Prostate gland (tissue), 2 donors: ENCODE results near the gene KCMF1. TPM values are rescaled to one million over a fixed set of nuclear protein-coding genes. Genes with fewer than 3 reads are reported as not detected.
A peak's percentile ranks its signal among the peaks of the same experiment; 100 is the strongest.

ENCODE experiments used
- DNase-seq: peaks from one replicate; pipeline ENCODE4 v3.0.0-alpha.2; 2019; ENCODE audit warnings: low spot score
- H3K27ac ChIP-seq, 2 donors: fragments of 200-600 bp; sonication (generic); 2 replicates each; pipeline ENCODE4 v1.5.1; 2017 to 2019
- H3K27me3 ChIP-seq: fragments of 200-600 bp; sonication (generic); replicated peaks from 2 replicates; pipeline ENCODE4 v1.5.1; 2019; ENCODE audit not compliant: insufficient read depth
- H3K36me3 ChIP-seq, 2 donors: fragments of 200-600 bp; sonication (generic); 1 replicate in 1 of 2; 2 replicates in 1 of 2; pipeline versions ENCODE4 v1.5.1 to v1.8.1; 2017 to 2019
- H3K4me1 ChIP-seq: fragments of 200-600 bp; sonication (generic); replicated peaks from 2 replicates; pipeline ENCODE4 v1.5.1; 2019
- H3K4me3 ChIP-seq, 2 donors: fragments of 200-600 bp; sonication (generic); 2 replicates each; pipeline ENCODE4 v1.5.1; 2017 to 2019
- H3K9me3 ChIP-seq: fragments of 200-600 bp; sonication (generic); 2 replicates; pipeline ENCODE4 v1.5.1; 2017
- POLR2A ChIP-seq: fragments of 450-650 bp; IDR thresholded peaks from one replicate; pipeline ENCODE4 v1.6.1; 2016; ENCODE audit warnings: antibody characterized with exemption, mild to moderate bottlenecking
- POLR2AphosphoS5 ChIP-seq: sonication (generic); formaldehyde crosslinking; IDR thresholded peaks from one replicate; pipeline ENCODE4 v1.6.1; 2017; ENCODE audit warnings: antibody characterized with exemption
- WGBS: methylation state at CpG from one replicate; pipeline ENCODE4 v1.1.5; 2018; 5-methylcytosine and 5-hydroxymethylcytosine counted together
- intact Hi-C: fragments of 100-400 bp; cut with DNase I; formaldehyde crosslinking; loops from one replicate; pipeline ENCODE4 v1.14.2; 2022
- total RNA-seq, 2 donors: library from RNA; depleted of rRNA; stranded (reverse); fragments of >200 nt; gene quantifications; one replicate each; pipeline ENCODE4 v1.1.0, GENCODE V29; 2016
- TF ChIP-seq, protein P1 (sequence below), 4 experiments: fragments of 200-600 bp in 2 of 4; fragments of 450-650 bp in 2 of 4; sonication (generic) in 2 of 4; IDR thresholded peaks; 1 replicate in 3 of 4; 2 replicates in 1 of 4; pipeline ENCODE4 v1.5.1; 2016 to 2019; ENCODE audit warnings: antibody characterized with exemption in 4 of 4, mild to moderate bottlenecking in 2 of 4, moderate library complexity in 2 of 4

Gene KCMF1
- total RNA-seq, 2 donors from 2014 or later: 20.5 to 33.1 TPM

GRCh38 chr2:85017411-85018048 is 46.6 kb downstream of the KCMF1 start:
- 19% methylated on average over 5 of the region's 5 CpGs for WGBS
- H3K4me1 ChIP-seq: no peaks in the 10 kb centered on the region
- H3K4me3 ChIP-seq: no peak overlapping the region
- no peaks in the 10 kb centered on the region for H3K9me3 ChIP-seq
- intact Hi-C loops: no loop called here
- DNase-seq: no peak
- H3K36me3 ChIP-seq: no peaks in the 10 kb centered on the region
- H3K27ac ChIP-seq: no peak overlapping the region
- TF ChIP-seq, protein P1, sequence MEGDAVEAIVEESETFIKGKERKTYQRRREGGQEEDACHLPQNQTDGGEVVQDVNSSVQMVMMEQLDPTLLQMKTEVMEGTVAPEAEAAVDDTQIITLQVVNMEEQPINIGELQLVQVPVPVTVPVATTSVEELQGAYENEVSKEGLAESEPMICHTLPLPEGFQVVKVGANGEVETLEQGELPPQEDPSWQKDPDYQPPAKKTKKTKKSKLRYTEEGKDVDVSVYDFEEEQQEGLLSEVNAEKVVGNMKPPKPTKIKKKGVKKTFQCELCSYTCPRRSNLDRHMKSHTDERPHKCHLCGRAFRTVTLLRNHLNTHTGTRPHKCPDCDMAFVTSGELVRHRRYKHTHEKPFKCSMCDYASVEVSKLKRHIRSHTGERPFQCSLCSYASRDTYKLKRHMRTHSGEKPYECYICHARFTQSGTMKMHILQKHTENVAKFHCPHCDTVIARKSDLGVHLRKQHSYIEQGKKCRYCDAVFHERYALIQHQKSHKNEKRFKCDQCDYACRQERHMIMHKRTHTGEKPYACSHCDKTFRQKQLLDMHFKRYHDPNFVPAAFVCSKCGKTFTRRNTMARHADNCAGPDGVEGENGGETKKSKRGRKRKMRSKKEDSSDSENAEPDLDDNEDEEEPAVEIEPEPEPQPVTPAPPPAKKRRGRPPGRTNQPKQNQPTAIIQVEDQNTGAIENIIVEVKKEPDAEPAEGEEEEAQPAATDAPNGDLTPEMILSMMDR (IDR thresholded peaks at IDR 0.05): peak in 2 of 4 experiments; percentile 9 to 14
- no peak for TF ChIP-seq POLR2A
- H3K27me3 ChIP-seq: no peaks in the 10 kb centered on the region

DNA sequence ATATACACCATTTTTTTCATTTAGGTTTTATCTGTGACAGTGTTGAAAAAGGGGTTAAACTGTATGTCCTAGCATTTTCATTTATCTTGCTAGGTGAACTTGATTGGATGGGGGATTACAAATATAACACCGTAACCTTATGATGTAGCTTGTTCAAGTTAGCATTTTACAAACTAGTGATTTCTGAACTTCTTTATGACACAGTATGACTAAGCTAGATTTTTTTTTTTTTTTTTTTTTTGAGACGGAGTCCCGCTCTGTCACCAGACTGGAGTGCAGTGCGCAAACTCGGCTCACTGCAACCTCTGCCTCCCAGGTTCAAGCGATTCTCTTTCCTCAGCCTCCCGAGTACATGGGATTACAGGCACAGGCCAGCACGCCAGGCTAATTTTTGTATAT is 47.1 kb downstream of the KCMF1 start:
- no peaks in the 10 kb centered on the region for H3K27me3 ChIP-seq
- H3K4me1 ChIP-seq: no peaks in the 10 kb centered on the region
- H3K27ac ChIP-seq: no peak overlapping the region

DNA sequence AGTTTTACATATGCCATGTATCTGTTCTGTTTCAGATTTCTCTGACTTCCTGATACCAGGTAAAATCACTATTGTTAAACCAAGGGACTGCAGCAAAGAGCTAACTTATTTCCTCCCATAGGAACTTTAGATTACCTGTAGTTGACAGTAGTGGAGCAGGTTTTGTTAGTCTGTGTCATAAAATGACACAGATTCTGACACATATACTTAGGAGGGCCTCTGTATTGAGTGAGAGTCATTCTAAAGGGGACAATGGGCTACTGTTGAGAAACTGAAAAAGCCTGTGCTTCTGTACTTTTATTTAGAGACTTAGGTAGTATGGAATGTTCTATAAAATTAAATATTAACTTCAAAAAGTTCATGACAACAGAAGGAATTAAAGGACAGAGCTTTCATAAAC is 48.2 kb downstream of the KCMF1 start:
- no peaks in the 10 kb centered on the region for H3K27me3 ChIP-seq

More for the DNA sequence above, 47.1 kb downstream of the KCMF1 start:
- WGBS: 92% methylated on average over 8 of the region's 8 CpGs
- no peaks in the 10 kb centered on the region for H3K9me3 ChIP-seq
- TF ChIP-seq, protein P1 (IDR thresholded peaks at IDR 0.05): no peak
- TF ChIP-seq POLR2AphosphoS5: no peak
- H3K4me3 ChIP-seq: no peak overlapping the region
- no peak for DNase-seq
- intact Hi-C loops: no loop called here
- no peaks in the 10 kb centered on the region for H3K36me3 ChIP-seq

DNA sequence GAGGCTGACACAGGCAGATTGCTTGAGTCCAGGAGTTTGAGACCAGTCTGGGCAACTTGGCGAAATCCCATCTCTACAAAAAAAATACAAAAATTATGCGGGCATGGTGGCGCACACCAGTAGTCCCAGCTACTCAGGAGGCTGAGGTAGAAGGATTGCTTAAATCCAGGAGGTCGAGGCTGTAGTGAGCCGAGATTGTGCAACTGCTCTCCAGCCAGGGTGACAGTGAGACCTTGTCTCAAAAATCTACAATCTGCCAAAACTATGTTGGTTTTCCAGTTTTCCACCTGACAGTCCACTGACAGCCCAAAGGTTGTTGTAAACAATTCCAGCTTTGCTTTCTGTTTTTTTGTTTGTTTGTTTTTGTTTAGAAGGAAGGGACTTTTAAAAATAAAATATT is 51.3 kb downstream of the KCMF1 start:
- Histone ChIP-seq H3K27ac (no peak overlapping the region), H3K27me3 (no peaks in the 10 kb centered on the region), H3K4me3 (no peak overlapping the region), H3K36me3 (no peaks in the 10 kb centered on the region), H3K9me3 (no peaks in the 10 kb centered on the region), H3K4me1 (no peaks in the 10 kb centered on the region)
- intact Hi-C loops: no loop called here
- TF ChIP-seq POLR2AphosphoS5: no peak
- TF ChIP-seq, protein P1 (IDR thresholded peaks at IDR 0.05): no peak
- DNase-seq: no peak
- 90% methylated on average over 5 of the region's 5 CpGs for WGBS

More for the DNA sequence above, 48.2 kb downstream of the KCMF1 start:
- TF ChIP-seq, protein P1 (IDR thresholded peaks at IDR 0.05): no peak
- TF ChIP-seq POLR2A (no peak), POLR2AphosphoS5 (no peak)
- no peak for DNase-seq
- Histone ChIP-seq H3K36me3 (no peaks in the 10 kb centered on the region), H3K4me3 (no peak overlapping the region), H3K9me3 (no peaks in the 10 kb centered on the region), H3K27ac (no peak overlapping the region), H3K4me1 (no peaks in the 10 kb centered on the region)
- intact Hi-C loops: no loop called here

GRCh38 chr2:85024372-85025047 is 53.5 kb downstream of the KCMF1 start:
- intact Hi-C loops: no loop called here
- Histone ChIP-seq H3K4me1 (no peaks in the 10 kb centered on the region), H3K27me3 (no peaks in the 10 kb centered on the region), H3K9me3 (no peaks in the 10 kb centered on the region), H3K4me3 (no peak overlapping the region), H3K36me3 (no peaks in the 10 kb centered on the region), H3K27ac (no peak overlapping the region)
- WGBS: 85% methylated on average over 8 of the region's 8 CpGs
- no peak for DNase-seq
- TF ChIP-seq, protein P1 (IDR thresholded peaks at IDR 0.05): no peak
- no peak for TF ChIP-seq POLR2AphosphoS5
- TF ChIP-seq POLR2A: no peak
